Hematopoietic multipotent progenitor cell treated with erythropoietin and hydrocortisone succinate and interleukin-3 and kit ligand, for 8 days (in vitro differentiated cells): ENCODE data around the gene IMPA2.
"Not testable (repeated sequence)": the region's sequence is repeated elsewhere in the genome, so short reads cannot be mapped to it uniquely, and the experiment has no call there.

Source experiments
- DNase-seq: peaks from one replicate; pipeline ENCODE4 v3.0.0-alpha.2; 2015

The IMPA2 gene

GRCh38 chr18:12053289-12053688, 72.0 kb downstream of the IMPA2 start:
- no peak for DNase-seq

DNA sequence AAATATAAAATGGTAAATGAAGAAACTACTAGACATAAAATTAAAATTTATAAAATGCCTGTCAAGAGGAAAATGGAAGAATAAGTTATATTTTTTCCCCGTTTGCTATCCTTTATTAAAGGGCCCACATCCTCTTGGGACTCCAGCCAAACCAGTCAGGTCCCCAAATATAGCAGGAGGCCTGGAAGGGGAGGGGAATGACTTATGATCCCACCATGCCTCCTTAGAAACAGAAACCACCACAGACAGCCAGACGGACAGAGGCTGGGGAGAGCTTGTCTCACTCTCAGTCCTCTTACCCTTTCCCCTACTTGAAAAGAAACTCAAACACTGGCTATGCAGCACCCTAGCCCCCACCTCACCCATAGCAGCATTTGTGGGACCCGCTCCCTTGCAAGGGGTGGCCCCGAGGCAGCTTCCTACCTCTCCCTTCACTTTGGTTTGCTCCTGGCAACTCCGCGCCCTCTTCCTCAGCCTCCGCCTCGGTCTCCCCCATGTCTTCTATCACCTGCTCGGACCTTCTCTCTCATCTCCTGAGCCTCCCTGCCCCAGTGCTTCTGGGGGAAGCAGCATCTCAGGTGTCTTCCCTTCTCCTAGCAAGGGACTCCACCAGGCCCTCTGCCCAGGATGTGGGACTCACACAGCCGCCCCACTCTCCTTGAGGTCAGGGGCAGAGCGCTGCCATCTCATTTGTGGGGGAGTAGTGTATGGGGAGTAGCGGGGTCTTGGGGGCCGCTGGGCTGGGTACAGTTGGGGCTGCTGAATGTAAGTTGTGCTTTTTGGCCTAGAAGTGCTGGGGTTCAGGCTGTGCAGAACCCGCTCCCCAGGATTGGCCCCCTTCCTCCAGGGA, 75.0 kb downstream of the IMPA2 start:
- DNase-seq, result no peak

- no peak for DNase-seq
Measured at GRCh38 chr18:12056884-12057402, 75.6 kb downstream of the IMPA2 start.

- DNase-seq, result no peak
Measured at GRCh38 chr18:12057419-12058039, 76.2 kb downstream of the IMPA2 start.

GRCh38 chr18:12059334-12060181, 78.3 kb downstream of the IMPA2 start:
- no peak for DNase-seq

DNA sequence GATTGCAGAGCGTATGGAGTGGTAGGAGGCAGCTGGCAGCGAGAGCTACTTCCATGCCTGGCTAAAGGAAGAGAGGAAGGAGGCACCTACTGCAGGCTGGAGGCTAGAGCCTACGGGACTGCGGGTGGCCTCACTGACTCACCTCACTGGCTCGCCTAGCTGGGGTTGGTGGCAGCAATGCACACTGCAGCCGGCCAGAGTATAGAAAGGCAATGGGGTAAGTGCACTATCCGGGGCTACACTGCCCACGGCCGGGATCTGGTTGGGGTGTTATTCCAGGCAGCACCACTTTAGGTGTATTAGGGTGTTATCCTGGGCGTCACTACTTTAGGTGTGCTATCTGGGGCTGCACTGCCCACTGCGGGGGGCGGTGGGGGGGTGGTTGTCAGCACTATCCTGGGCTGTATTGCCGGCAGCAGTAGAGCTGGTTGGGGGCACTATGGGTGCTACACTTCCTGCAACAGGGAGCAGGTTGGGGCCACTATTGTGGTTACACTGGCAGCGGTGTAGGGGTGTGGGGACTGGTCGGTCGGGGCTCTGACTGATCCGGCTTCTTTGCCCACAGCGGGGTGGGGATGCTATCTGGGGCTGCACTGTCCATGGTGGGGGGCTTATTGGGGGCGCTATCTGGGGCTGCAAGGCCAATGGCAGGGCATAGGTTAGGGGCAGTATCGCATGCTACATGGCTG, 79.0 kb downstream of the IMPA2 start:
- no peak for DNase-seq

DNA sequence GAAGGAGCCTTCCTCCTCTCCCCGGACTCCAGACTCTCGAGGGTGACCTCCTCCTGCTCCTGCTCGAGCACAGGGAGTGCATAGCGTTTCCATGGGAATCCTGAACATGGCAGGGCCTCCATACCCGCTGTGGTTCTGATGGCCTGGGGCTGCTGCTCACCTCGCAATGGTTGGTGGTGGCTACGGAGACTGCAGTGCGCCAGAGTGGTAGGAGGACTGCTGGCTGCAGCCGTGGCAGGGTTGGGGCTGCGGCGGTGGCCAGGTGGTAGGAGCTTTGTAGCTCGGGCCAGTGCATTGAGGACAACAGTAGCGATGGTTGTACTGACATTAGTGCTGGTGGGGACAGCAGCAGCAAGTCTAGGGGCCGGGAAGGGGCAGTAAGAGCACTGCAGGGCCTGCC, 80.4 kb downstream of the IMPA2 start:
- no peak for DNase-seq

DNA sequence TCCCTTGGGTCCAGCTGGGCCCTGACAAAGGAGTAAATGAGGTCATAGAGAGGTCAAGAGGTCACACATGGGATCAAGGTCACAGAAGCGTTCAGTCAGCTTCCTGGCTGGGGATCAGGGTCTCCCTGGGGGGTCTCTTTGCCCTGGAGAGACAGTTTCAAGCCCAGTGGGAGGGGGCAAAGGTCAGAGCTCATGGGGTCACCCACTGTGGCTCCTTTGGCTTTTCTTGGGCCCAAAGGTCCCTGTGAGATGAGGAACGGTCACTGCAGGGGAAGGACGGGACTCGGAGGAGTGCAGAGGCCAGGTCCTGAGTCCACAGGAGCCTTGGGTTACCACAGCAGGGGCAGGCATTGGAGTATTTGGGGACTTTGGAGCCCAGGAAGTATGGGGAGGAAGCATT, 81.7 kb downstream of the IMPA2 start:
- DNase-seq, result no peak

DNA sequence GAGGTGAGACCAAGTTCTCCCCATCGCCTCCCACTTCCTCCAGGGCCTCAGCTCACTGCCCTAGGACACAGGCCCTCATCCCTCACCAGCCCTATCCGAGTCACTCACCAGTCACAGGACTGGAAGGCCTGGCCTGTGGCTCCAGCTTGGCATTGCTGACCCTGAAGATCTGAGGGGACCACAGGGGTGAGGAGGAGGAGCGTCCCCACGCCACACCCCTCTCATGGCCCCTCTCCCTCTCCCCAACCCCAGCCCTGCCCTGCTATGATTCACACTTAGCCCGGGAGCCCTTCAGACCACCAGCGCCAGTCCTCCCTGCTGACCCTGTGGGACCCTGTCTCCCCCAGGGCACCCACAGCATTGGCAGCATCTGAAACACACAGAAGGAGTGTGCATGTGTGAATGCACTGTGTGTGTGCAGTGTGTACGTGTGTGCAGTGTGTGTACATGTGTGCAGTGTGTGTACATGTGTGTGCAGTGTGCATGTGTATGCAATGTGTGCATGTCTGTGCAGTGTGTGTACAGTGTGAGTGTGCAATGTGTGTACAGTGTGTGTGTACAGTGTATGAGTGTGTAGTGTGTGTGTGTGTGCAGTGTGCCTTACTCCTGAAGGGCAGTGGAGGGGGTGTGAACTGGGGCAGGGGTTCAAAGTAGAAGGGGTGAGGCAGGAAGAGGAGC, 82.9 kb downstream of the IMPA2 start:
- DNase-seq, result no peak

GRCh38 chr18:12065397-12065796, 84.1 kb downstream of the IMPA2 start:
- no peak for DNase-seq

- DNase-seq, result no peak
Measured at GRCh38 chr18:12066910-12067511, 85.7 kb downstream of the IMPA2 start.

- DNase-seq, result no peak
Measured at GRCh38 chr18:12067671-12068070, 86.4 kb downstream of the IMPA2 start.

- not testable (repeated sequence) for DNase-seq
Measured at GRCh38 chr18:12068316-12068949, 87.1 kb downstream of the IMPA2 start.

GRCh38 chr18:12068950-12069320, 87.6 kb downstream of the IMPA2 start:
- no peak for DNase-seq

GRCh38 chr18:12071066-12071465, 89.8 kb downstream of the IMPA2 start:
- not testable (repeated sequence) for DNase-seq

DNA sequence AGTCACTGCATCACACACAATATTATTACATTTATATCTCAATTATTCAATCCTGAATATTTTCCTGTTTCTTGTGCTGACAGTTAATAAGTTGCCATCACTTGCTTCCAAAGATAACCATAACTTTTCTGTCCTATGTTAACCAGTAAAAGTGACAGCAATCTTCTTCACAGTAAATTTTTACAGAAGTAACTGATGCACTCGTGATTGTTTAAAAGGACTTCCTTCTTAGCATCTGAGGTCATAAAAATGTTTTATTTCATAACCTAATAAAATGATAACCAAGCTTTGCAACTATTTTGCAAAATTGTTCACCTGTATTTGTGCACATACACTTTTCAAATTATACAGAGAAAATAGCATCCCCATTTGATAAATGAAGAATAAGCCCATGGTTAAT, 91.7 kb downstream of the IMPA2 start:
- no peak for DNase-seq

DNA sequence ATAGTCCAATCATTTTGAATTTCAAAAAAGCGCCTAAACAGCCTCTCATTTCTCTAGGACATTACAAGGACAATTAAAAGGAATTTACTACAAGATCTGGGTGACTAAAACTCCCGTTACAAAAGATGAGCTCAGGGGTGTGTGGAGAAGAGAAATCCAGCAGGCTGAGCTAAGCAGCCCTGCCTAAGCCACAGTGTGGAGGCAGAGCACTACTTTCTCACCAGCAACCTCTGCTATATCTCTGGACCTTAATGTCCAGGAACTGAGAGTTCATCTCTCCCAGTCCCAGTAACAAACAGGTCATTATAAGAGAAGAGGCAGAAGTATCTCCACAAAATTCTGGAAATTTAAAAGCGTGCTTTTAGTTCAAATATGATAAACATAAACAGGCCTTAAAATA, 93.4 kb downstream of the IMPA2 start:
- DNase-seq, result no peak

DNA sequence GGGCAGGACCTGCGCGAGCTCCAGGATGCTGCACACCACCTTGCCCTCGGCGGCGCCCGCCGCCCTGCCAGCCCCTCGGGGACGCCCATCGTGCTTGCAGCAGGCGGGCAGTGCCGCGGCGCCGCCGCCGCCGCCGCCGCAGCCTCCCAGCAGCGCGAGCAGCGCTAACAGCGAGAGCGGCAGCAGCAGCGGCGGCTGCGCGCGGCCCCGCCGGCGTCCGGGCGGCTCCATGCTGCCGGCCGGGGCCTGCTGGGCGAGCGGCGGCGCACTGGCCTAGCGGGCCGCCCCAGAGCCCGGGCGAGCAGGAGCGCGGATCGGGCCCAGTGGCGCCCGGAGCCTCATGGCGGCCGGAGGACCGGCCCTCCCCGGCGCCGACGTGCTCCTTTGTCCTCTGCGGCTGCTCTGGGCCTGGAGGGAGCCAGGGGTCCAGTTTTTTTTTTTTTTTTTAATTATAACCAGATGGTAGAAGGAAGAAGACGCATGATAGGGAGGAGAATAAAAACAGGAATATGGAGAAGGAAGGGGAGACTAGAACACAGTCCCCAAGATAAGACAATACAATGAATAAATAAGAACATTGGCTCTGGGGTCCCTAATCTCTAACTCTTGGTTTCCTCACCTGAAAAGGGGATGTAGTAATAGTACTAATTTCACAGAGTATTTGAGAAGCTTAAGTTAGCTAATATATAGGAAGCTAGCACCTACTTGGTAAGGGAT, 95.3 kb downstream of the IMPA2 start:
- DNase-seq, result no peak

- DNase-seq, result not testable (repeated sequence)
Measured at GRCh38 chr18:12077994-12078393, 96.7 kb downstream of the IMPA2 start.

DNA sequence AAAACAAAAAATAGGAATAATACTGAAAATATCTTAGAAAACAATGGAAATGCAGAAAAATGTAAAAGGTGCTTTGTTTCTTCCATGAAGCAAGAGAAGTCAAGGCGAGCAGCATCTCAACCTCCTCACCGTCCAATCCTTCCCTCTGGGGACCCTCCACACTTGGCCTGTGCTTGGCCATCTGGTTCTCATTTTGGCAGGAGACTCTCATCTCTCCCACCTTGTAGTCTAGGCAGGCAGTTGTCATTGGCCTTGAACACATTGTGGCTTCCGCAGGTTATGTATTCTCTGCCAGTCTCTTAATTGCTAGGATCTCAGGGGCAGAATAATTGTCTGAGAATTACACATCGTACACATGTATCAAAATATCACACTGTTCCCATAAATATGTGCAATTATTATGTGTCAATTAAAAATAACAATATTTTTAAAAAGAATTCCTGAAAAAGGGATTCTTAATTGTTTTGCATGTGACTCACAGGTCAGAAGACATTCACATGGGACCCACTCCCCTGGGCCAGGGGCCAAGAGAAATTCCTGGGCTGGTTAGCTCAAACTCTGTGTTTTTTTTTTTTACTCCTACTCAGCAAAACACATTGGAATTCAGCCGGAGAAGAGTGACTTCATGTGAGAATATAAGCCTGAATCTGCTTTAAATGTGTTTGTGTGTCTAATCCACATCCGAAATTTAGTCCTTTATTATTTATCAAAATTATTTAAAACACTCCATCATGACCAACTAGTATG, 98.4 kb downstream of the IMPA2 start:
- no peak for DNase-seq
